ENCODE data around the gene CC2D1A.

GRCh38 chr19:13926715-13927114, 20.7 kb downstream of the CC2D1A start:
- no peak for TF ChIP-seq CTCF (IDR thresholded peaks at IDR 0.05 in 8 of 11, conservative IDR thresholded peaks at IDR 0.05 in 3 of 11)
- TF ChIP-seq POLR2A (IDR thresholded peaks at IDR 0.05), result no peak
- TF ChIP-seq POLR2AphosphoS5 (IDR thresholded peaks at IDR 0.05), result no peak

All from spleen (tissue), 7 donors.